OCI-LY1 (cell line): Measurements from ENCODE around the gene PXDC1.
"Not testable (repeated sequence)": the region's sequence is repeated elsewhere in the genome, so short reads cannot be mapped to it uniquely, and the experiment has no call there.

Experiments used
- EZH2 ChIP-seq: fragments of 200-600 bp; sonication (generic), shearing (Covaris generic); IDR thresholded peaks from 2 replicates; pipeline ENCODE4 v1.8.0; 2017; ENCODE audit warnings: borderline replicate concordance, mixed run types, mild to moderate bottlenecking, antibody characterized with exemption, low read length, moderate library complexity, mixed read lengths
- TF ChIP-seq, protein P1 (sequence below): fragments of 200-600 bp; sonication (generic), shearing (Covaris generic); IDR thresholded peaks from 2 replicates; pipeline ENCODE4 v1.5.1; 2017; ENCODE audit warnings: mild to moderate bottlenecking, antibody characterized with exemption, low read length, moderate library complexity, mixed read lengths

- TF ChIP-seq EZH2: not testable (repeated sequence)
- TF ChIP-seq, protein P1, sequence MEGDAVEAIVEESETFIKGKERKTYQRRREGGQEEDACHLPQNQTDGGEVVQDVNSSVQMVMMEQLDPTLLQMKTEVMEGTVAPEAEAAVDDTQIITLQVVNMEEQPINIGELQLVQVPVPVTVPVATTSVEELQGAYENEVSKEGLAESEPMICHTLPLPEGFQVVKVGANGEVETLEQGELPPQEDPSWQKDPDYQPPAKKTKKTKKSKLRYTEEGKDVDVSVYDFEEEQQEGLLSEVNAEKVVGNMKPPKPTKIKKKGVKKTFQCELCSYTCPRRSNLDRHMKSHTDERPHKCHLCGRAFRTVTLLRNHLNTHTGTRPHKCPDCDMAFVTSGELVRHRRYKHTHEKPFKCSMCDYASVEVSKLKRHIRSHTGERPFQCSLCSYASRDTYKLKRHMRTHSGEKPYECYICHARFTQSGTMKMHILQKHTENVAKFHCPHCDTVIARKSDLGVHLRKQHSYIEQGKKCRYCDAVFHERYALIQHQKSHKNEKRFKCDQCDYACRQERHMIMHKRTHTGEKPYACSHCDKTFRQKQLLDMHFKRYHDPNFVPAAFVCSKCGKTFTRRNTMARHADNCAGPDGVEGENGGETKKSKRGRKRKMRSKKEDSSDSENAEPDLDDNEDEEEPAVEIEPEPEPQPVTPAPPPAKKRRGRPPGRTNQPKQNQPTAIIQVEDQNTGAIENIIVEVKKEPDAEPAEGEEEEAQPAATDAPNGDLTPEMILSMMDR: not testable (repeated sequence)
Observed at GRCh38 chr6:3767483-3767882, 16.0 kb upstream of the PXDC1 start.
